ENCODE measurements around the gene MRPS2. TPM values are rescaled to one million over a fixed set of nuclear protein-coding genes. Genes with fewer than 3 reads are reported as not detected.

MRPS2 gene
- total and polyA plus RNA-seq, 8 donors: 21.9 to 43.3 (median 38.0) TPM

GRCh38 chr9:135500071-135500524 lies 384 bp upstream of the MRPS2 start:
- H3K4me3 ChIP-seq: peak overlapping the region; percentile 94 to 98
- peak overlapping the region; percentile 2 to 81 for H3K27ac ChIP-seq
- H3K27me3 ChIP-seq: no peaks in the 10 kb centered on the region
- H3K36me3 ChIP-seq: peaks cover 0 to 33% of the 10 kb centered on the region in 2 donors
- ATAC-seq (peak; percentile 20), DNase-seq (no peak)
- peaks cover 7 to 30% of the 10 kb centered on the region in 2 donors for H3K4me1 ChIP-seq
- intact Hi-C loops (cut with DNase I): no loop called here
- TF ChIP-seq, protein P1, sequence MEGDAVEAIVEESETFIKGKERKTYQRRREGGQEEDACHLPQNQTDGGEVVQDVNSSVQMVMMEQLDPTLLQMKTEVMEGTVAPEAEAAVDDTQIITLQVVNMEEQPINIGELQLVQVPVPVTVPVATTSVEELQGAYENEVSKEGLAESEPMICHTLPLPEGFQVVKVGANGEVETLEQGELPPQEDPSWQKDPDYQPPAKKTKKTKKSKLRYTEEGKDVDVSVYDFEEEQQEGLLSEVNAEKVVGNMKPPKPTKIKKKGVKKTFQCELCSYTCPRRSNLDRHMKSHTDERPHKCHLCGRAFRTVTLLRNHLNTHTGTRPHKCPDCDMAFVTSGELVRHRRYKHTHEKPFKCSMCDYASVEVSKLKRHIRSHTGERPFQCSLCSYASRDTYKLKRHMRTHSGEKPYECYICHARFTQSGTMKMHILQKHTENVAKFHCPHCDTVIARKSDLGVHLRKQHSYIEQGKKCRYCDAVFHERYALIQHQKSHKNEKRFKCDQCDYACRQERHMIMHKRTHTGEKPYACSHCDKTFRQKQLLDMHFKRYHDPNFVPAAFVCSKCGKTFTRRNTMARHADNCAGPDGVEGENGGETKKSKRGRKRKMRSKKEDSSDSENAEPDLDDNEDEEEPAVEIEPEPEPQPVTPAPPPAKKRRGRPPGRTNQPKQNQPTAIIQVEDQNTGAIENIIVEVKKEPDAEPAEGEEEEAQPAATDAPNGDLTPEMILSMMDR (IDR thresholded peaks at IDR 0.05): no peak
- H3K9me3 ChIP-seq: no peaks in the 10 kb centered on the region

- Histone ChIP-seq H3K4me3 (peak overlapping the region; percentile 94 to 98), H3K27me3 (no peaks in the 10 kb centered on the region), H3K36me3 (peaks cover 0 to 39% of the 10 kb centered on the region in 2 donors), H3K9me3 (no peaks in the 10 kb centered on the region), H3K27ac (peak overlapping the region; percentile 2 to 81), H3K4me1 (peaks cover 7 to 30% of the 10 kb centered on the region in 2 donors)
- TF ChIP-seq, protein P1 (IDR thresholded peaks at IDR 0.05): no peak
- ATAC-seq: no peak
- peak in 2 of 4 donors; percentile 54 to 64 for DNase-seq
- intact Hi-C loops (cut with DNase I): no loop called here
Measured at GRCh38 chr9:135501261-135502167, 1.0 kb downstream of the MRPS2 start.

GRCh38 chr9:135502168-135502872 lies 1.8 kb downstream of the MRPS2 start:
- intact Hi-C loops (cut with DNase I): no loop called here
- Histone ChIP-seq H3K36me3 (peaks cover 0 to 39% of the 10 kb centered on the region in 2 donors), H3K4me3 (peak overlapping the region in 1 of 2 donors; percentile 98)

GRCh38 chr9:135502873-135503321 lies 2.4 kb downstream of the MRPS2 start:
- H3K4me3 ChIP-seq: no peak overlapping the region
- peaks cover 7 to 30% of the 10 kb centered on the region in 2 donors for H3K4me1 ChIP-seq
- DNase-seq (peak in 1 of 4 donors; percentile 54), ATAC-seq (no peak)
- H3K27ac ChIP-seq: no peak overlapping the region
- no peaks in the 10 kb centered on the region for H3K27me3 ChIP-seq
- no peaks in the 10 kb centered on the region for H3K9me3 ChIP-seq
- TF ChIP-seq, protein P1 (IDR thresholded peaks at IDR 0.05): no peak
- peaks cover 0 to 39% of the 10 kb centered on the region in 2 donors for H3K36me3 ChIP-seq
- intact Hi-C loops (cut with DNase I): no loop called here

More at GRCh38 chr9:135502168-135502872, 1.8 kb downstream of the MRPS2 start:
- DNase-seq: peak in 1 of 4 donors; percentile 71
- no peak for ATAC-seq
- Histone ChIP-seq H3K27me3 (no peaks in the 10 kb centered on the region), H3K4me1 (peaks cover 7 to 30% of the 10 kb centered on the region in 2 donors), H3K27ac (no peak overlapping the region), H3K9me3 (no peaks in the 10 kb centered on the region)
- TF ChIP-seq, protein P1 (IDR thresholded peaks at IDR 0.05): no peak

Measured in left lung (tissue), 10 donors.